Measurements from ENCODE around the gene URB1.

The URB1 gene

GRCh38 chr21:32340863-32341848 lies 51.7 kb downstream of the URB1 start:
- DNase-seq, result no peak

GRCh38 chr21:32338209-32338921 lies 54.4 kb downstream of the URB1 start:
- DNase-seq, result no peak

GRCh38 chr21:32337206-32337605 lies 55.6 kb downstream of the URB1 start:
- no peak for DNase-seq

- DNase-seq, result no peak
These were observed 56.1 kb downstream of the URB1 start for GRCh38 chr21:32336711-32337110.

- DNase-seq, result no peak
These were observed 56.9 kb downstream of the URB1 start for GRCh38 chr21:32335601-32336575.

GRCh38 chr21:32334980-32335531 lies 57.8 kb downstream of the URB1 start:
- no peak for DNase-seq

GRCh38 chr21:32333953-32334673 lies 58.7 kb downstream of the URB1 start:
- DNase-seq, result no peak

- DNase-seq, result no peak
These were observed 60.3 kb downstream of the URB1 start for GRCh38 chr21:32332463-32332951.

GRCh38 chr21:32331444-32332305 lies 61.1 kb downstream of the URB1 start:
- no peak for DNase-seq

GRCh38 chr21:32330784-32331311 lies 62.0 kb downstream of the URB1 start:
- peak in 1 of 3 experiments; percentile 59 for DNase-seq

- DNase-seq, result no peak
These were observed 63.0 kb downstream of the URB1 start for GRCh38 chr21:32329776-32330175.

GRCh38 chr21:32329331-32329730 lies 63.5 kb downstream of the URB1 start:
- no peak for DNase-seq

- no peak for DNase-seq
These were observed 64.2 kb downstream of the URB1 start for GRCh38 chr21:32328595-32328994.

- DNase-seq, result no peak
These were observed 67.1 kb downstream of the URB1 start for GRCh38 chr21:32325706-32326105.

GRCh38 chr21:32322676-32323075 lies 70.1 kb downstream of the URB1 start:
- DNase-seq, result no peak

GRCh38 chr21:32322103-32322502 lies 70.7 kb downstream of the URB1 start:
- DNase-seq, result no peak

- no peak for DNase-seq
These were observed 71.3 kb downstream of the URB1 start for GRCh38 chr21:32321480-32321879.

- no peak for DNase-seq
These were observed 72.1 kb downstream of the URB1 start for GRCh38 chr21:32320726-32321125.

GRCh38 chr21:32320059-32320458 lies 72.8 kb downstream of the URB1 start:
- no peak for DNase-seq

- no peak for DNase-seq
These were observed 73.8 kb downstream of the URB1 start for GRCh38 chr21:32319012-32319411.
